ENCODE data around the gene BPIFB4. TPM values are rescaled to one million over a fixed set of nuclear protein-coding genes. Genes with fewer than 3 reads are reported as not detected.

Gene BPIFB4
- total RNA-seq, 1 experiment from 2014 or later = not detected

- no peaks in the 10 kb centered on the region for H3K36me3 Mint-ChIP-seq (ENCODE audit: insufficient read depth, unreplicated experiment)
- TF ChIP-seq CTCF (IDR thresholded peaks at IDR 0.05; ENCODE audit: unreplicated experiment) = no peak
- H3K27ac Mint-ChIP-seq (ENCODE audit: low read depth, unreplicated experiment) = no peak overlapping the region
- no peaks in the 10 kb centered on the region for H3K4me1 Mint-ChIP-seq (ENCODE audit: insufficient read depth, unreplicated experiment)
- no TSS peak for BruUV-seq (replicated peaks)
- ChIA-PET POLR2A (interaction anchor here (1.0 kb wide), 1 partner anchor 250 kb away, joined by 3 read pairs; no protein-coding TSS in a partner anchor), CTCF (interaction anchor here (0.6 to 0.8 kb wide), 3 partner anchors 22 to 96 kb away, joined by 3 to 4 read pairs (median 3); no protein-coding TSS in a partner anchor)
- H3K27me3 Mint-ChIP-seq (ENCODE audit: insufficient read depth, unreplicated experiment) = peaks cover 56% of the 10 kb centered on the region
- intact Hi-C loops (cut with micrococcal nuclease) = no loop called here
- H3K4me3 Mint-ChIP-seq (ENCODE audit: unreplicated experiment) = no peak overlapping the region
- DNase-seq (ENCODE audit: unreplicated experiment) = no peak
- H3K9me3 Mint-ChIP-seq (ENCODE audit: unreplicated experiment) = no peaks in the 10 kb centered on the region
These were observed 7.1 kb upstream of the BPIFB4 start for GRCh38 chr20:33072362-33072761.

- intact Hi-C loops (cut with micrococcal nuclease) = no loop called here
- POLR2A ChIA-PET = no interaction called here
- CTCF ChIA-PET = interaction anchor here (0.6 kb wide), 1 partner anchor 96 kb away, joined by 3 read pairs; no protein-coding TSS in a partner anchor
- Mint-ChIP-seq H3K4me3 (ENCODE audit: unreplicated experiment) (no peak overlapping the region), H3K27me3 (ENCODE audit: insufficient read depth, unreplicated experiment) (peaks cover 53% of the 10 kb centered on the region), H3K27ac (ENCODE audit: low read depth, unreplicated experiment) (no peak overlapping the region), H3K9me3 (ENCODE audit: unreplicated experiment) (no peaks in the 10 kb centered on the region), H3K36me3 (ENCODE audit: insufficient read depth, unreplicated experiment) (no peaks in the 10 kb centered on the region), H3K4me1 (ENCODE audit: insufficient read depth, unreplicated experiment) (no peaks in the 10 kb centered on the region)
- DNase-seq (ENCODE audit: unreplicated experiment) = no peak
- BruUV-seq (replicated peaks) = no TSS peak
- TF ChIP-seq CTCF (IDR thresholded peaks at IDR 0.05; ENCODE audit: unreplicated experiment) = no peak
These were observed 6.6 kb upstream of the BPIFB4 start for GRCh38 chr20:33072813-33073212.

- no peak for TF ChIP-seq CTCF (IDR thresholded peaks at IDR 0.05; ENCODE audit: unreplicated experiment)
- no peak for DNase-seq (ENCODE audit: unreplicated experiment)
- H3K27me3 Mint-ChIP-seq (ENCODE audit: insufficient read depth, unreplicated experiment) = peaks cover 35% of the 10 kb centered on the region
- ChIA-PET POLR2A (interaction anchor here (1.2 kb wide), 1 partner anchor 32 kb away, joined by 3 read pairs; no protein-coding TSS in a partner anchor), CTCF (interaction anchor here (1.6 kb wide), 1 partner anchor 14 kb away, joined by 4 read pairs; no protein-coding TSS in a partner anchor)
- H3K9me3 Mint-ChIP-seq (ENCODE audit: unreplicated experiment) = no peaks in the 10 kb centered on the region
- intact Hi-C loops (cut with micrococcal nuclease) = loop anchor here (5.0 kb wide), 1 partner anchor 172 kb away; no protein-coding TSS in a partner anchor
- no TSS peak for BruUV-seq (replicated peaks)
- no peak overlapping the region for H3K27ac Mint-ChIP-seq (ENCODE audit: low read depth, unreplicated experiment)
- no peak overlapping the region for H3K4me3 Mint-ChIP-seq (ENCODE audit: unreplicated experiment)
- H3K36me3 Mint-ChIP-seq (ENCODE audit: insufficient read depth, unreplicated experiment) = no peaks in the 10 kb centered on the region
- no peaks in the 10 kb centered on the region for H3K4me1 Mint-ChIP-seq (ENCODE audit: insufficient read depth, unreplicated experiment)
These were observed 4.8 kb upstream of the BPIFB4 start for GRCh38 chr20:33074675-33075074.

- no peaks in the 10 kb centered on the region for H3K9me3 Mint-ChIP-seq (ENCODE audit: unreplicated experiment)
- no peak for TF ChIP-seq CTCF (IDR thresholded peaks at IDR 0.05; ENCODE audit: unreplicated experiment)
- intact Hi-C loops (cut with micrococcal nuclease) = loop anchor here (5.0 kb wide), 1 partner anchor 173 kb away; no protein-coding TSS in a partner anchor
- H3K27me3 Mint-ChIP-seq (ENCODE audit: insufficient read depth, unreplicated experiment) = peaks cover 36% of the 10 kb centered on the region
- DNase-seq (ENCODE audit: unreplicated experiment) = no peak
- no peak overlapping the region for H3K4me3 Mint-ChIP-seq (ENCODE audit: unreplicated experiment)
- BruUV-seq (replicated peaks) = no TSS peak
- H3K36me3 Mint-ChIP-seq (ENCODE audit: insufficient read depth, unreplicated experiment) = no peaks in the 10 kb centered on the region
- CTCF ChIA-PET = interaction anchor here (0.9 to 1.6 kb wide), 2 partner anchors 14 to 17 kb away, joined by 3 to 4 read pairs; no protein-coding TSS in a partner anchor
- H3K27ac Mint-ChIP-seq (ENCODE audit: low read depth, unreplicated experiment) = no peak overlapping the region
- no peaks in the 10 kb centered on the region for H3K4me1 Mint-ChIP-seq (ENCODE audit: insufficient read depth, unreplicated experiment)
- POLR2A ChIA-PET = no interaction called here
These were observed 4.2 kb upstream of the BPIFB4 start for GRCh38 chr20:33075281-33075680.
